ENCODE data around the gene RAB29.
"Not testable (repeated sequence)": the region's sequence is repeated elsewhere in the genome, so short reads cannot be mapped to it uniquely, and the experiment has no call there.

Gene RAB29

DNA sequence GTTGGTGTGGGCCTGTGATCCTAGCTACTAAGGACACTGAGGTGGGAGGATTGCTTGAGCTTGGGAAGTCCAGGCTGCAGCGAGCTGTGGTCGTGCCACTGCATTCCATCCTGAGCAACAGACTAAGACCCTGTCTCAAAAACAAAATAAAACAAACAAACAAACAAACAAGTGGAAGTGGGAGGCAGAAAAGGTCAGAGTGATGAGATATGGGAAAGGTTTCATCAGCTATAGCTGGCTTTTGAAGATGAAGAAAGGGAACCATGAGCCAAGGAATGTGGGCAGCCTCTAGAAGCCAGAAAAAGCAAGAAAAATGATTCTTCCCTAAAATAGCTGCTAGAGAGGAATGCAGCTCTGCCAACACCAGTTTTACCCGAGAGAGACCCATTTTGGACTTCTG, 14.7 kb downstream of the RAB29 start:
- no peak for DNase-seq

DNA sequence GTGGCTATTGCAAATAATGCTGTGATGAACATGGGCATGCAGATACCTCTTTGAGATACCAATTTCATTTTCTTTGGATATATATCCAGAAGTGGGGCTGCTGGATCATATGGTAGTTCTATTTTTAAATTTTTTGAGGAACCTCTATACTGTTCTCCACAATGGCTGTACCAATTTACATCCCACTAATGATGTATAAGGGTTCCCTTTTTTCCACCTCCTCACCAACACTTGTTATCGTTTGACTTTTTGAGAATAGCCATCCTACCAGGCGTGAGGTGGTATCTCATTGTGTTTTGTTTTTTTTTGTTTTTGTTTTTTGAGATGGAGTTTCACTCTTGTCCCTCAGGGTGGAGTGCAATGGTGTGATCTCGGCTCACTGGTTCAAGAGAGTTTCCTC, 18.7 kb downstream of the RAB29 start:
- no peak for DNase-seq

GRCh38 chr1:205754857-205755256, 20.4 kb downstream of the RAB29 start:
- DNase-seq = no peak

GRCh38 chr1:205751036-205751651, 24.1 kb downstream of the RAB29 start:
- DNase-seq = peak; percentile 19

- DNase-seq = peak; percentile 99
Measured at GRCh38 chr1:205750138-205751035, 24.9 kb downstream of the RAB29 start, which contains the start of gene NUCKS1. Gene NUCKS1 (minus strand): TSS chr1:205750182. CDS start chr1:205749973, 209 bp downstream.

DNA sequence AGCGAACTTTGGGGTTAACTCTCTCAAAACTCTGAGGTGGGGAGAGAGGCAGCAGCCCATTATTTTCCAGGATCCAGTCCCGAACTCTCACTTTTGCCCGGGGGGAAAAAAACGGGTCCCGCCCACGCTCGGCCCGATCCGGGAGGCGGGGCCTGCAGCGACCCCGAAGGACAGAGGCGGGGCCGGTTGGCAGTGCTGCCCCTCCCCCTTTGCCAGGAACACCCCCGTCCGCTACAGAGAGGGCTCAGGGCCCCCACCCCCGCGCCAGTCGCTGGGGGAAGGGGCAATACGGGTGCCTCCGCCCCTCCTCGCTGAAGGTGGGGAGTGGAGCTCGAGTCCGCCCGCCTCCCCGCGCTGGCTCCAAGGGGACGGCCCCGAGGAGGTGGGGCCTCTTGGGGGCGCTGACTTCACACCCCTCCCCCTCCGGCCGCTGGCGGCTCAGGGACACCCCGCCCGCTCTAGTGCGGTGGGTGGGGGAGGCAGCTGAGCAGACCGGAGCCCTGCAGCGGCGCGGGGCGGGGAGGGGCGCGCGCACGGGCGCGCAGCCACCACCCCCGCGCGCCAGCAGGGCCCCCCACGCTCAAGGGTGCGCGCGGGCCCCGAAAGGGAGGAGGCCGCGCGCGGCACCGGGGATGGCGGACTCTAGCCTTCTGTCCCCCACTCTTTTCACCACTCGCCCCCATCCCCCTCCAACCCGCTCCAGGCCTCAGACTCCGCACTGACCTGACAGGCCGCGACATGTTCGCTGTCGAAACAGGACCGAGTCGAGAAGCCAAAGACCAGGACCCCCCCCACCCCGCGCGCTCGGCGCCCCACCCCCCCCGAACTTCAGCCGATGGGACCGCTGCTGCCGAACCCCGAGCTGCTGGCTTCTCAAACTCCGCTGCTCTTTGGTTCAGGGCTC, 25.8 kb downstream of the RAB29 start:
- peak; percentile 98 for DNase-seq

DNA sequence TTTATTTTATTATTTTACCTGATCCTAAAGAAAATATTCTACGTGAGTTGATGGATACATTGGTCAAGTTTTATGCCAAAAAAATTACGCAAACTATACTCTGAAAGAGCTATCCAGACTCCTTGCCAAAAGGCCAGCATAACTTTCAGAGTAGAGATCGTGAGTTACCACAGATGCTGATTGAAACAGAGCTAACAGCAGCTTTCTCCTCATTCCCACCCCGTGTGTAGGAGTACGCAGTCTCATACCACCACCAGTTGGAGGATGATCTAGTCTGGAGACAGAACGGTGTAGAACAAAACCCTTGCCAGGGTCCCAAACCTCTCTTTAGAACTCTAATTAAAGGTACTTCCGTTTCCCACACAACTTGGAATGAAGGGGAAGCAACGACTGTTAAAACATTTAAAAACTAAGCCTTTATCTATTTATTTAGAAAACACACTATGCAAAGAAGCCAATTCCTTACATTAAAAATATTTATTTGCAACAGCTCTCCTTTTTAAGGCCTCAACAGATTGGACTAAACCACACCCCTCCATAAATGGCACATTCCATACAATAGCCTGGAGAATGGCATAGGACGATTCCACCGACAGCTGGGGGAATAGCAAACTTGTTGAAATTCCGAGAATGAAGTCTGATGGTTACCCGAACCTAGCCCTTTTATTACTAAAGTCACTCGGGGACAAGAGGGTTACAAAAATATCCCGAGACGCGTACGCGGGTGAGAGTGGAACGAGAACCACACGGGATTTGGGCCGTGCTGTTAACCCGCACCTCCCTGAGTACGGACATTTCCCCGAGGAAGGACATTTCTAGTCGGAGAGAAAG, 26.7 kb downstream of the RAB29 start:
- DNase-seq = peak; percentile 59

DNA sequence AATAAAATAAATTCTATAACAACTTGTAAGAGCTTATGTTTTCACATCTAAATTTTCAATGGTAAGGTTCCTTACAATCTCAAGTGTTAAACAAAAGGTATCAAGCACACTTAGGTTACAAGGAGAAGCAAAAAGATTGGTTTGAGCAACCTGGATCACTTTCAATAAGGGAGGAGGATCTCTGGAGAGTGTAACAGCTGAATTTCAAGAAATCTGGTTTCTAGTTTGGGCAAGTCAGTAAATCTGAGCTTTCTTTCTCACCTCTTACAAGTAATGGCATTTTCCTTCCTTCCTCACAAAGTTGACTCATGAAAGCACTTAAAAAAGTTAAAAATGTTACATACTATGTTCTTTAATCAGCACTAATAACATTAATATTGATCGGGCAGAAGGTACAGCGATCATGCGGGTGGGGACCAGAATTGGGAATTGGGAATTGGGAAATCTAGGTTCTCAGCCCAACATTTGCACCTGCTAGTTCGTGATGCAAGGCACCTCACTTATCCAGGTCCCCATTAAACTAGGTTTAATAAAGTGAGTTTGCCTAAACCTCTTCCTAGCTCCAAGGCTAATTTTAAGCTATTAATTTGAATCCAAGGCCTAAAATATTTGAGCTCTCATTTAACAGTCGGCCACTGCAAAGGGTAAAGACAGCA, 28.4 kb downstream of the RAB29 start:
- no peak for DNase-seq

GRCh38 chr1:205744403-205744802, 30.9 kb downstream of the RAB29 start:
- no peak for DNase-seq

GRCh38 chr1:205743977-205744376, 31.3 kb downstream of the RAB29 start:
- DNase-seq = no peak

DNA sequence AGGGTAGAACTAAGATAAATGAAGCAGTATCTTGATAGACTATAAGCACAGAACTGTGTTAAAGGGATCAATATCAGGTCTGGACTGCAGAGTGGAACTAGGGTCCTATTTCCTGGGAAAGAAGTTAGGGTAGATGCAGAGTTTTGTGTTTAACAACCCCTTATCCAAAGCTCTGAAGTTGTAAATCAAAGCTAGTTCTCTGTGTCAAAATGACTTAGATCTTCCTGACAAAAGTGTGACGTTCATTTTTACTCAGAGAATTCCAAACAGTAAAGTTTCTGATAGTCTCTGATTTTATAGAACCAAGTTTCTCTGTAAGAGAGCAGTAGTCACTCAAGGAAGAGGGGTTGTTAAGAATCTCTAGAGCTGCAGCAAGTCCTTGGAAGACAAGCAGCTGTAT, 33.6 kb downstream of the RAB29 start:
- no peak for DNase-seq

- DNase-seq = peak; percentile 68
Measured at GRCh38 chr1:205739348-205740160, 35.7 kb downstream of the RAB29 start.

GRCh38 chr1:205735218-205735617, 40.1 kb downstream of the RAB29 start:
- no peak for DNase-seq

DNA sequence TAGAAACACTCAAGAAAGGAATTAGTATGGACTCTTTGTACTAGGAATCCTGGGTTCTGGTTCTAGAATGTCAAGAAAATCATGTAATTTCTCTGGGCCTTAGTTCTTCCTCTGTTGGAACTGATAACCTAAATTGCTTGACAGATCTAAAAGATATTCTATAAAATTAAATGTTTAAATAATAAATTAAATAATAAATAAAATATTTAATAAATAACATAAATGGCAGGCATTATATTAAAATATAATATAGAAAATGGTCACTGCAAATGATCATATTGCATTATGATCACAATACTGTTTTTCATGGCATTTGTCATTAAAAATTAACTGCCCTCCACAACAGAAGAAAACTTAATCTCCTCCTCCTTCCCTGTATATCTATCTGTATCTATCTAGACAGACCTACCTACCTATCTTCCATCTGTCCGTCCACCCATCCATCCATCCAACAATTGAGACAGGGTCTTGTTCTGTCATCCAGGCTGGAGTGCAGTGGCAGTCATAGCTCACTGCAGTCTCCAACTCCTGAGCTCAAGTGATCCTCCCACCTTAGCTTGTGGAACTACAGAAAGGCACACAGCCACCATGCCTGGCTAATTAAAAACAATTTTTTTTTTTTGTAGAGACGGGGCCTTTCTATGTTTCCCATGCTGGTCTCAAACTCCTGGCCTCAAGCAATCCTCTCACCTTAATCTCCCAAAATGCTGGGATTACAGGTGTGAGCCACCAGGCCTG, 41.7 kb downstream of the RAB29 start:
- no peak for DNase-seq

DNA sequence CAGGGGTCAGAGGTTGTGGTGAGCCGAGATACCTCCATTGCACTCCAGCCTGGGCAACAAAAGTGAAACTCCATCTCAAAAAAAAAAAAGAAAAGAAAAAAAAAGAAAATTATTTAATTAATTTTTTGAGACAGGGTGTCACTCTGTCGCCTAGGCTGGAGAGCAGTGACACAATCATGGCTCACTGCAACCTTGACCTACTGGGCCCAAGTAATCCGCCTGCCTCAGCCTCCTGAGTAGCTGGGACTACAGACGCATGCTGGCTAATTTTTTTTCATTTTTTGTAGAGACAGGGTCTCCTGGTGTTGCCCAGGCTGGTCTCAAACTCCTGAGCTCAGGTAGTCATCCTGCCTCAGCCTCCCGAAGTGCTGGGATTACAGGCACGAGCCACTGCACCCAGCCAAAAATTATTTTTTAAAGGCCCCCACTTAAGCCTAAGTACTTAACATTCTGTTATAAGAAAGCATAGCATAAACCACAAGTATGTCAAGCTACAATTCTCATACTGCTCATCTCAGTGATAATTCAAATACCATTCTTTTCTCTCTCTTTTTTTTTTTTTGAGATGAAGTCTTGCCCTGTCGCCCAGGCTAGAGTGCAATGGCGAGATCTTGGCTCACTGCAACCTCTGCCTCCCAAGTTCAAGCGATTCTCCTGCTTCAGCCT, 45.2 kb downstream of the RAB29 start:
- DNase-seq = no peak

- DNase-seq = no peak
Measured at GRCh38 chr1:205726619-205727125, 48.6 kb downstream of the RAB29 start.

GRCh38 chr1:205725514-205725913, 49.8 kb downstream of the RAB29 start:
- no peak for DNase-seq

GRCh38 chr1:205720740-205721139, 54.5 kb downstream of the RAB29 start:
- DNase-seq = not testable (repeated sequence)

DNA sequence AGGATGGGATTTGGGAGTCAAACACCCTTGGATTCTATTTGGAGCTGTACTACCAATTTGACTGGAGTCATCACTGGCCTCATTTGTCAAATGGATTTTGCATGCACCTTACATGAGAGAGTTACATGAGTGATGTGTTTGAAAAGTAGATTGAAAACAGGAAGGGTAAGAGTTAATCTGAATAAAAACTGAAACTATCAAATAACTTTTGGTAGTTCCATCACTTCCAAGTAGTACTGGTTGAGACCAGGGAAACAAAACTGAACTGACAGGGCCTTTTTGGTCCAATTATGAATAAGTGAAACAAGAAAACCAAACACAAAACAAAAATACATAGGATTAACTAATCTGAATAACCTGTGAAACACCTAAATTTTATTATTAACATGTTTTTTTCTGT, 55.5 kb downstream of the RAB29 start:
- DNase-seq = no peak

Data from EL (cell line).